Measurements from ENCODE around the gene TMED3. TPM values are rescaled to one million over a fixed set of nuclear protein-coding genes. Genes with fewer than 3 reads are reported as not detected.

Gene TMED3
- total RNA-seq, 1 donor from 2014 or later = 126 TPM

DNA sequence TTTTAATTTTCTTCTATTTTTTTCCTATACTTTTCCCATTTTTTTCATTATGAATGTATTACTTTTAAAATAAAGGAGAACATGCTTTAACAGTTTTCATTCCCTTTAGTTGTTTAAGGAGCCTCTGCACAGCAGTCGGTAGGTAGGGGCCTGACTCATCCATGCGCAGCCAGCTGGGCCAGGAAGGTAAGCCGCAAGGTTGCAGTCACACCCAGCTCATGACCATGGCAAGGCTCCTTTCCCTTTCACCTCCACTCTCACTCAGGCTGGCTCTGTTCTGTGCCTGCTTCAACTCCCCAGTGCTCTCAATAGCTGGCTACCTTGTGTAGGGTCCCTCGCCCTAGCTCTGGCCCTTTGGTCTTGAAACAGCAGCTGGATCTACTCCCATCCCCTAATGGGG, 45.7 kb upstream of the TMED3 start:
- DNase-seq (ENCODE audit: low read depth) = no peak
- no peak overlapping the region for H2AFZ ChIP-seq (ENCODE audit: low read depth, low read length)
- Mint-ChIP-seq H3K9me3 (ENCODE audit: unreplicated experiment) (no peaks in the 10 kb centered on the region), H3K4me1 (ENCODE audit: low read depth, unreplicated experiment) (no peaks in the 10 kb centered on the region), H3K36me3 (ENCODE audit: low read depth, unreplicated experiment) (no peaks in the 10 kb centered on the region), H3K4me3 (ENCODE audit: unreplicated experiment) (no peak overlapping the region), H3K27me3 (ENCODE audit: low read depth, unreplicated experiment) (peaks cover 3% of the 10 kb centered on the region), H3K27ac (ENCODE audit: unreplicated experiment) (no peak overlapping the region)
- FAIRE-seq = no peak
- no peaks in the 10 kb centered on the region for H3K27me3 ChIP-seq (ENCODE audit: insufficient read depth, low read length)
- H3K79me2 ChIP-seq (ENCODE audit: insufficient read depth, low read length) = no peaks in the 10 kb centered on the region
- H3K27ac ChIP-seq (ENCODE audit: low read depth, low read length) = no peak overlapping the region
- H3K4me2 ChIP-seq (ENCODE audit: low read length) = no peak overlapping the region
- H4K20me1 ChIP-seq (ENCODE audit: insufficient read depth, low read length) = no peaks in the 10 kb centered on the region
- H3K4me3 ChIP-seq (ENCODE audit: insufficient read depth, low read depth, low read length) = no peak overlapping the region
- TF ChIP-seq, protein P1, sequence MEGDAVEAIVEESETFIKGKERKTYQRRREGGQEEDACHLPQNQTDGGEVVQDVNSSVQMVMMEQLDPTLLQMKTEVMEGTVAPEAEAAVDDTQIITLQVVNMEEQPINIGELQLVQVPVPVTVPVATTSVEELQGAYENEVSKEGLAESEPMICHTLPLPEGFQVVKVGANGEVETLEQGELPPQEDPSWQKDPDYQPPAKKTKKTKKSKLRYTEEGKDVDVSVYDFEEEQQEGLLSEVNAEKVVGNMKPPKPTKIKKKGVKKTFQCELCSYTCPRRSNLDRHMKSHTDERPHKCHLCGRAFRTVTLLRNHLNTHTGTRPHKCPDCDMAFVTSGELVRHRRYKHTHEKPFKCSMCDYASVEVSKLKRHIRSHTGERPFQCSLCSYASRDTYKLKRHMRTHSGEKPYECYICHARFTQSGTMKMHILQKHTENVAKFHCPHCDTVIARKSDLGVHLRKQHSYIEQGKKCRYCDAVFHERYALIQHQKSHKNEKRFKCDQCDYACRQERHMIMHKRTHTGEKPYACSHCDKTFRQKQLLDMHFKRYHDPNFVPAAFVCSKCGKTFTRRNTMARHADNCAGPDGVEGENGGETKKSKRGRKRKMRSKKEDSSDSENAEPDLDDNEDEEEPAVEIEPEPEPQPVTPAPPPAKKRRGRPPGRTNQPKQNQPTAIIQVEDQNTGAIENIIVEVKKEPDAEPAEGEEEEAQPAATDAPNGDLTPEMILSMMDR (IDR thresholded peaks at IDR 0.05; ENCODE audit: insufficient read depth, low read depth, low read length) = no peak
- no peak for TF ChIP-seq EZH2 (IDR thresholded peaks at IDR 0.05; ENCODE audit: insufficient read depth, low read length)
- H3K36me3 ChIP-seq (ENCODE audit: insufficient read depth, low read length) = no peaks in the 10 kb centered on the region
- no peak overlapping the region for H3K9ac ChIP-seq (ENCODE audit: low read length)
- no peaks in the 10 kb centered on the region for H3K4me1 ChIP-seq (ENCODE audit: insufficient read depth, low read length)
- no peaks in the 10 kb centered on the region for H3K9me3 ChIP-seq (ENCODE audit: insufficient read depth, low read depth, low read length)

- H3K9me3 ChIP-seq (ENCODE audit: insufficient read depth, low read depth, low read length) = no peaks in the 10 kb centered on the region
- peaks cover 3% of the 10 kb centered on the region for H3K27me3 Mint-ChIP-seq (ENCODE audit: low read depth, unreplicated experiment)
- no peaks in the 10 kb centered on the region for H3K4me1 ChIP-seq (ENCODE audit: insufficient read depth, low read length)
- DNase-seq (ENCODE audit: low read depth) (no peak), FAIRE-seq (no peak)
- H3K4me2 ChIP-seq (ENCODE audit: low read length) = no peak overlapping the region
- H3K9ac ChIP-seq (ENCODE audit: low read length) = no peak overlapping the region
- no peaks in the 10 kb centered on the region for H3K36me3 ChIP-seq (ENCODE audit: insufficient read depth, low read length)
- TF ChIP-seq EZH2 (IDR thresholded peaks at IDR 0.05; ENCODE audit: insufficient read depth, low read length) = no peak
- TF ChIP-seq, protein P1 (IDR thresholded peaks at IDR 0.05; ENCODE audit: insufficient read depth, low read depth, low read length) = no peak
- H3K4me1 Mint-ChIP-seq (ENCODE audit: low read depth, unreplicated experiment) = no peaks in the 10 kb centered on the region
- H3K36me3 Mint-ChIP-seq (ENCODE audit: low read depth, unreplicated experiment) = no peaks in the 10 kb centered on the region
- H2AFZ ChIP-seq (ENCODE audit: low read depth, low read length) = no peak overlapping the region
- no peak overlapping the region for H3K4me3 ChIP-seq (ENCODE audit: insufficient read depth, low read depth, low read length)
- H3K4me3 Mint-ChIP-seq (ENCODE audit: unreplicated experiment) = no peak overlapping the region
- H3K27ac ChIP-seq (ENCODE audit: low read depth, low read length) = no peak overlapping the region
- no peaks in the 10 kb centered on the region for H3K79me2 ChIP-seq (ENCODE audit: insufficient read depth, low read length)
- no peak overlapping the region for H3K27ac Mint-ChIP-seq (ENCODE audit: unreplicated experiment)
- no peaks in the 10 kb centered on the region for H4K20me1 ChIP-seq (ENCODE audit: insufficient read depth, low read length)
- no peaks in the 10 kb centered on the region for H3K9me3 Mint-ChIP-seq (ENCODE audit: unreplicated experiment)
- H3K27me3 ChIP-seq (ENCODE audit: insufficient read depth, low read length) = no peaks in the 10 kb centered on the region
Observed at GRCh38 chr15:79265987-79266579, 44.8 kb upstream of the TMED3 start.

All from astrocyte (in vitro differentiated cells and primary cell).